Activated CD4-positive, alpha-beta T cell treated with anti-CD3 and anti-CD28 coated beads, Interleukin-2, amount 10 ng/mL, durations not matched to agents 24 days and 14 days (primary cell): ENCODE measurements around the gene WFDC5. TPM values are rescaled to one million over a fixed set of nuclear protein-coding genes. Genes with fewer than 3 reads are reported as not detected.
A peak's percentile ranks its signal among the peaks of the same experiment; 100 is the strongest.

Experiments
- DNase-seq: peaks from one replicate; pipeline ENCODE4 v3.0.0; 2022
- H3K27ac Mint-ChIP-seq: one replicate; pipeline ENCODE4 v1.8.0; 2022; ENCODE audit warnings: mild to moderate bottlenecking, mixed read lengths
- H3K27me3 Mint-ChIP-seq: one replicate; pipeline ENCODE4 v1.8.0; 2022; ENCODE audit warnings: mixed read lengths
- H3K36me3 Mint-ChIP-seq: one replicate; pipeline ENCODE4 v1.8.0; 2022; ENCODE audit warnings: low read depth, mild to moderate bottlenecking, mixed read lengths
- H3K4me1 Mint-ChIP-seq: one replicate; pipeline ENCODE4 v1.8.0; 2021; ENCODE audit warnings: mixed read lengths
- H3K4me3 Mint-ChIP-seq: one replicate; pipeline ENCODE4 v1.8.0; 2022; ENCODE audit warnings: mild to moderate bottlenecking, moderate library complexity, mixed read lengths
- H3K9me3 Mint-ChIP-seq: one replicate; pipeline ENCODE4 v1.8.0; 2021; ENCODE audit warnings: mixed read lengths
- intact Hi-C: fragments of 100-400 bp; cut with micrococcal nuclease; formaldehyde crosslinking; loops from one replicate; pipeline ENCODE4 v1.15.1; 2023
- total RNA-seq: library from RNA; stranded (reverse); gene quantifications from 2 replicates; pipeline ENCODE4 v1.2.3, GENCODE V29; 2022

WFDC5 gene
- total RNA-seq, 1 donor from 2014 or later = not detected

DNA sequence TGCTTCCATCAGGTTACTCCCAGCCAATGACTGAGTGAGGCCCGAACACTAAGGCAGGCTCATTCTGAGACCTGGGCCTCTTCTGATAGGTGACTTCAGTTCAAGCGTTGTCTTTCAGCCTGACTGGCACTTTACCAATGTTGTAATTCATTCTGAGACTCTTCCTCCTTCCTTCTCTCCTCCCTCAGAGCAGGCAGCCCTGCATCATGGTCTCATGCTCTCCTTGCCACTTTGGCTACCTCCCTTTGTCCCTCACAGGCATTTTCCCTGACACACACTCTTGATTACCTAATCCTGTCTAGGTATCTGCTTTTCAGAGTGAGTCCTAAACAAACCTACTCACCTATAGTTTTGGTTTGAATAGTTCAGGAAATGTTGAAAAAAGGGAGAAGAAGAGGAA, 21.9 kb upstream of the WFDC5 start:
- no peak for DNase-seq
- no peaks in the 10 kb centered on the region for H3K9me3 Mint-ChIP-seq
- no peak overlapping the region for H3K27ac Mint-ChIP-seq
- peaks cover 22% of the 10 kb centered on the region for H3K27me3 Mint-ChIP-seq
- no peak overlapping the region for H3K4me3 Mint-ChIP-seq
- H3K4me1 Mint-ChIP-seq = no peaks in the 10 kb centered on the region
- intact Hi-C loops = no loop called here
- no peaks in the 10 kb centered on the region for H3K36me3 Mint-ChIP-seq

DNA sequence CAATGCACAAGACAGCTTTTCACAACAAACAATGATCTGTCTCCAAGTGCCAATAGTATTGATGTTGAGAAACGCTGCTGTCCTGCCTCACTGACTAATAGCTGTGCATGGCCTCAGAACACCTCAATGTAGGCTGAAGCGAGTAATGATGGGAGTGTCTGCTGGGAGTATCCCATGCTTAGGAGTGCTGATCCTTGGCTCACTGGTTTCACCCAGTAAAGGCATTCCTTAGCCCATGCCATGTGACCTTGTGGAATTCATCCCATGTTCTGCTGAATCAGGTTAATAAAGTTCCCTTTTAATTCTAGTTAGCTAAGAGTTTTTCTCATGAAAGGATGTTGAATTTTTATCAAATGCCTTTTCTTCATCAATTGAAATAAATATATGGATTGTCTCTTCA, 13.1 kb upstream of the WFDC5 start:
- H3K4me3 Mint-ChIP-seq = no peak overlapping the region
- intact Hi-C loops = no loop called here
- H3K4me1 Mint-ChIP-seq = no peaks in the 10 kb centered on the region
- no peak overlapping the region for H3K27ac Mint-ChIP-seq
- no peak for DNase-seq
- no peaks in the 10 kb centered on the region for H3K36me3 Mint-ChIP-seq
- peaks cover 47% of the 10 kb centered on the region for H3K27me3 Mint-ChIP-seq
- H3K9me3 Mint-ChIP-seq = no peaks in the 10 kb centered on the region

DNA sequence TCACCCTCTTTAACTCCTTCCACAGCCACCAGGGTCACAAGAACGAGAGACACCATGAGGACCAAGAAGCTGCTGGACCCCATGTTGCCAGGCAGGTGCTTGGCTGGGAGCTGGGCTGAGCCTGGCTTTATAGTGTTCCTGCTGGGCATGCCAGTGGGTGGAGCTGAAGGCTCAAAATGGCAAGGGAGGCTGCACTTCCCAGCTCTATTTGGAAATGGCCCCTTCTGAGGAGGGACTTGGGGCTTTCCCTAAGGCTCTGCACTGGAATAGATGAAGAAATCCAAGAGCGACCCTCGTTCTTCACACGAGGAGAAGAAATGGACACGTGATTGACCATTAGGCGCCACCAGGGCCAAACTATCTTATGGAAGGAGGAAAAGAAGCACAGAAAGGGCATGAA, 9.4 kb upstream of the WFDC5 start, which contains the start of gene WFDC12:
WFDC12 (minus strand) TSS at position 101 of the 400 bp plus-strand sequence; CDS start at position 83, 18 bp downstream.
- Mint-ChIP-seq H3K36me3 (no peaks in the 10 kb centered on the region), H3K4me1 (no peaks in the 10 kb centered on the region), H3K4me3 (no peak within 1 kb of the TSS), H3K27me3 (peaks cover 29% of the 10 kb centered on the region), H3K9me3 (no peaks in the 10 kb centered on the region), H3K27ac (no peak within 1 kb of the TSS)
- DNase-seq = no peak
- intact Hi-C loops = no loop called here

DNA sequence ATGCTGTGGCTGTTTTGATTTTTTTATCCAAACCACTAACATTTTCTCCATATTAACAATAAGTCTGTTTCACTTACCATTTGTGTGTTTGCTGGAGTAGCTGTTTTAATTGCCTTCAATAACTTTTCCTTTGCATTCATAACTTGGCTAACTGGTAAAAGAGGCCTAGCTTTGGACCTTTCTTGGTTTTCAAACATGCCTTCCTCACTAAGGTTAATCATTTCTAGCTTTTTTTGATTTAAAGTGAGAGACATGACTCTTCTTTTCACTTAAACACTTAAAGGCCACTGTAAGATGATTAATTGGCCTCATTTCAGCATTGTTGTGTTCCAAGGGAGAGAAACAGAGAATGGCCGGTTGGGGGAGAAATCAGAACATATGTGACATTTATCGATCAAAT, 6.4 kb upstream of the WFDC5 start:
- no peak overlapping the region for H3K4me3 Mint-ChIP-seq
- no peaks in the 10 kb centered on the region for H3K9me3 Mint-ChIP-seq
- H3K27me3 Mint-ChIP-seq = peaks cover 26% of the 10 kb centered on the region
- intact Hi-C loops = no loop called here
- H3K36me3 Mint-ChIP-seq = no peaks in the 10 kb centered on the region
- H3K4me1 Mint-ChIP-seq = no peaks in the 10 kb centered on the region
- no peak for DNase-seq
- no peak overlapping the region for H3K27ac Mint-ChIP-seq

DNA sequence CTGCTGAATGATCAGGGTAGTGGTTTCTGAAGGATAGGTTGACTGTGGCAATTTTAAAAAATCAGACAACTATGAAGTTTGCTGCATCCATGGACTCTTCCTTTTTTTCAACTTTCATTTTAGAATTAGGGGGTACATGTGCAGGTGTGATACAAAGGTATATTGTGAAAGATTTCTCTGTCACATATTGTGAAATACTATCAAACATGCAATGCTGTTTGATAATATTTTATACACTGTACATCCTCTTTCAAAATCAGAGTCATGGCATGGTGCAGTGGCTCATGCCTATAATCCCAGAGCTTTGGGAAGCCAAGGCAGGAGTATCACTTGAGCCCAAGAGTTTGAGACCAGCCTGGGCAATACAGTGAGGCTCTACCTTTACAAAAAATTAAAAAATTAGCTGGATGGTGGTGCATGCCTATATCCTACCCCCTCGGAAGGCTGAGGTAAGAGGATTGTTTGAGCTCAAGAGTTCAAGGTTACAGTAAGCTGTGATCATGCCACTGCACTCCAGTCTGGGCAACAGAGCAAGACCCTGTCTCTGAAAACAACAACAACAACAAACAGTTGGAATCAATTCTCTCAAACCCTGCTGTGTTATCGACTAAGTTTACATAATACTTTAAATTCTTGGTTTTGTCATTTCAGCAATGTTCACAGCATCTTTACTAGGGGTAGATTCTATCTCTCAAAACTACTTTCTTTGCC, 4.7 kb upstream of the WFDC5 start:
- intact Hi-C loops = no loop called here
- DNase-seq = no peak
- Mint-ChIP-seq H3K4me3 (no peak overlapping the region), H3K4me1 (peaks cover 6% of the 10 kb centered on the region), H3K27ac (no peak overlapping the region), H3K27me3 (peaks cover 23% of the 10 kb centered on the region), H3K9me3 (no peaks in the 10 kb centered on the region), H3K36me3 (no peaks in the 10 kb centered on the region)

DNA sequence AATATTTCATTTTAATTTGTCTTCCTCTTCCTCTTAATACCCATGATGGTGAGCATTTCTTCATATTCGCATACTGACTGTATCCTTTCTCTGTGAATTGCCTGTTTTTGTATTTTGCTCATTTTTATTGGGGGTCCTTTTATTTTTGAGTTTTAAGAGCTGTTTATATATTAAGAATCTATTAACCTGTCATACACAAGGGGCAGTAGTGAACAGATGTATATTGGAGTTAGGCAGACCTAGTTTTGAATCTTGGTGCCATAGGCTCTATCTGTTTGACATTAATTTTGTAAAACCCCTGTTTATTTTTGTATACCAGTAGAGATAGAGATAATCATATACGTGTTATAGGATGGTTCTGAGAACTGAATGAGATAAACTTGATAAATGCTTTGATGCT, 3.1 kb upstream of the WFDC5 start:
- Mint-ChIP-seq H3K9me3 (no peaks in the 10 kb centered on the region), H3K4me3 (no peak overlapping the region), H3K27me3 (peaks cover 24% of the 10 kb centered on the region), H3K27ac (no peak overlapping the region), H3K4me1 (peaks cover 11% of the 10 kb centered on the region), H3K36me3 (no peaks in the 10 kb centered on the region)
- DNase-seq = no peak
- intact Hi-C loops = no loop called here

DNA sequence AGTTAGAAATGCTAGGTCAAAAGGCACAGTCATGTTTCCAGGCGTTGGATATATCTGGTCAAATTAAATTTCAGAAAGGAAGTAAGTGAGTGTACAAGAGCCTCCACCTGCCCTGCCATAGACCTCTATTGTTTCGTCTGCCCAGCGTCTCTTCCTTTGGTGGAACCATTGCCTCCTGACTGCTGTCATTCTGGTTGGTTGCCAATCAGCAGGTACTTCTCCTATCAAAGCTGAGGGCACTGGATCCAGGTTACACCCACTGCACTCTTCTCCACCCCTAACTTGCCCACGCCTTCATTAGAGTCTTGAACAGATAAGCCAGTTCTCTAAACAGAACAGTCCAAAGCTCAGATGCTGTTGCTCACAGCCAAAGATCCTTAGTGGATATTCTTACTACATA, 2.6 kb upstream of the WFDC5 start:
- H3K36me3 Mint-ChIP-seq = no peaks in the 10 kb centered on the region
- no peaks in the 10 kb centered on the region for H3K9me3 Mint-ChIP-seq
- intact Hi-C loops = no loop called here
- H3K27me3 Mint-ChIP-seq = peaks cover 23% of the 10 kb centered on the region
- no peak overlapping the region for H3K4me3 Mint-ChIP-seq
- DNase-seq = no peak
- peaks cover 11% of the 10 kb centered on the region for H3K4me1 Mint-ChIP-seq
- no peak overlapping the region for H3K27ac Mint-ChIP-seq

DNA sequence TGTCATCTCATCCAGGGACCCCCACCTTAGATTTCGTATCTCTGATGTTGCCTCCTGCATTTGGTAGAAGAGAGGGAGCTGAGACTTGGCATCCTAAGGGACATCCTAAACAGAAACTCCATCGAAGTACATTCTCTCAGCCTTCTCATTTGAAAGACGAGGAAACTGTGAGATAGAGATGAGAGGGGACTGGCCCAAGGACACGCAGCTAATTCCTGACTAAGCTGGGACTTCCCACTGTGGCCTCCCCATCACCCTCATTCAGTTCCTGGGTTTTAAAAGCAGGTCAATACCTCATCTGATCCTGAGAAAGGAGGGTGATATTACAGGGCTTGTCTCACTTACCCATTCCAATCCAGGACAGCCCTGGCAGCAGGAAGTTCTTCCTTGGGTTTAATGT, 855 bp upstream of the WFDC5 start:
- no peak for DNase-seq
- no peak overlapping the region for H3K27ac Mint-ChIP-seq
- no peaks in the 10 kb centered on the region for H3K36me3 Mint-ChIP-seq
- peaks cover 11% of the 10 kb centered on the region for H3K4me1 Mint-ChIP-seq
- intact Hi-C loops = no loop called here
- peaks cover 21% of the 10 kb centered on the region for H3K27me3 Mint-ChIP-seq
- no peaks in the 10 kb centered on the region for H3K9me3 Mint-ChIP-seq
- no peak overlapping the region for H3K4me3 Mint-ChIP-seq

DNA sequence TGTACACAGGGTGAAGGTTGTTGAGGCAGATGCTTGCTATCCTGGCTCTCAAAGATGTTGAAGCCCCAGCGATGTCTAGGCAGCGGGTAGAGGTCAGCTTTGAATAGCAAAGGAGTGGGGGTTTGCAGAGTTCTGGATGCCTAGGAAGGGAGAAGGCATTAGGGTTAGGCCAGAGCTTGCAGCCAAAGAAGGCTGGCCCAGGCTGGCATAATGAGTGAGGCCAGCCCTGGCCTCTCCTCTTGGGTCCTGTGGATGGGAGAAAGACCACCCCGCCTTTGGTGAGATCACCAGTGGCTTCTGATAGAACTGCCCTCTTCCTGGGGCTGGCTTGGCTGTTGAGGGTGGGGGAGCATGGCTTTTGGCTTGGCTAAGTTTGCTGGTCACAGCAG, 406 bp upstream of the WFDC5 start:
- intact Hi-C loops = no loop called here
- Mint-ChIP-seq H3K27me3 (peaks cover 21% of the 10 kb centered on the region), H3K27ac (no peak overlapping the region), H3K4me3 (no peak overlapping the region), H3K9me3 (no peaks in the 10 kb centered on the region), H3K36me3 (no peaks in the 10 kb centered on the region), H3K4me1 (peaks cover 11% of the 10 kb centered on the region)
- DNase-seq = no peak

DNA sequence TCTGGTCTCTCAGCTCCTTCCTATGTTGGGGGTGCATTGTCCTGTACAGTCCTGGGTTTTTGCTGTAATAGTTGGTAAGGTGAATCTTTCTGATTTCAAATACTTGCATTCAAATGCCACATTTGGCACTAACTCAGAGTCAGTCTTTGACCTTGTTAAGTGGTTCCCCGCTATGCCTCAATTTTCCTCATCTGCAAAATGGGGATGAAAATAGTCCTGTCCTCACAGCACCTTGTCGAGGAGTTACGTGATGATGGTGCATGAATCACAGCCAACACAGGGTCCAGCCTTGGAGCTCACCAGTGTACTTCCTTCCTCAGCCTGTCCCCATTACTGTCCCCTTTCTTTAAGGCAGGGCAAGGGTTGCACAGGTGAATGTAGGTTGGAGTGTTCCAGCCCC, 1.1 kb downstream of the WFDC5 start:
- Mint-ChIP-seq H3K4me3 (no peak overlapping the region), H3K27me3 (peaks cover 13% of the 10 kb centered on the region), H3K27ac (no peak overlapping the region), H3K36me3 (no peaks in the 10 kb centered on the region), H3K4me1 (peaks cover 11% of the 10 kb centered on the region), H3K9me3 (no peaks in the 10 kb centered on the region)
- intact Hi-C loops = no loop called here
- no peak for DNase-seq

DNA sequence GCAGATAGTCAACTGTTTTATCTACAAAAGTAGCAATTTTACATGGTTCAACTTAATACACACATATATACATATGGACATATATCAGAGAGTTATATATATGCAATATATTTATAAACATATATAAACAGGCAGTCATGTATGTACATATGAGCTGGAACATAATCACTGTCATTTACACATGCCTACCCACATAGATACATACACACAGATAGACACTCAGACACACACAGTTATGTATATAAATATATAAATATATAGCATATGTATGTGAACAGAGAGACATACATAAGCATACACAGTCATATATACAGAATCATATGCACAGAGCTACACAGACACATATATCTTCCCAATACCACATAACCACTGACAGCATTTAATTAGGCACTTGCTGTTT, 2.2 kb downstream of the WFDC5 start:
- Mint-ChIP-seq H3K4me3 (no peak overlapping the region), H3K27ac (no peak overlapping the region), H3K27me3 (peaks cover 10% of the 10 kb centered on the region), H3K36me3 (no peaks in the 10 kb centered on the region), H3K4me1 (peaks cover 11% of the 10 kb centered on the region), H3K9me3 (no peaks in the 10 kb centered on the region)
- no peak for DNase-seq
- intact Hi-C loops = no loop called here

DNA sequence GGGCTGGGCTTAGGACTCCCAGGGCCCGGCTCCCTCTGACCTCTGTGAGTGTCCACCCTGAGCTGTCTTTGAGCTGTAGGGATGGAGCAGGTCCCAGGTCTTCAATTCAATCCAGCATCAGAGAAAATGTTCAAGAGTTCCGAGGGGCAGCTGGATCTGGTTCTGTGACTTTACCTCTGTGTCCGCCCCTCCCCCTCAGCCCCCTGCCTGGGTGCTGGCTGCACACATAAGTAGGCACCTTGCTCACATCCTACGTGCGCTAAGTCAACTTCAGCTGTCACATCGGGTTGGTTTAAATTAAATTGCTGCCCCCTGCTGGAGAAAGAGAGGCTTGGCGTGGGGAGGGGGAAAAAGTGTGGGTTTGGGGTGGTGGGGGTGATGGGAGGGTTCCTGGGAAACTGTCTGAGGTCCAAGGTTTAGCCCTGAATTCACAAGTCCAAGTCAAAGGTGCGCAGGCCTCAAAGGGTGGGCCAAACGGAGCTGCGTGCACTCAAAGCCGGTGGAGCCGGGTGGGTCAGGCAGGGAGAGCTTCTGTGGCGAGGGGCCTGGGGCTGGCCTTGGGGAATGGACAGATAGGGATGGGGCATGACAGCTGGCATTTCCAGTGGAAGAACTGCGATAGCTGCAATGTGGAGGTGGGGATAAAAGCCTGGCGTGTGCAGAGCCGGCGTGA, 3.0 kb downstream of the WFDC5 start:
- Mint-ChIP-seq H3K27ac (no peak overlapping the region), H3K36me3 (no peaks in the 10 kb centered on the region), H3K4me3 (no peak overlapping the region), H3K27me3 (peaks cover 10% of the 10 kb centered on the region), H3K4me1 (peaks cover 11% of the 10 kb centered on the region), H3K9me3 (no peaks in the 10 kb centered on the region)
- intact Hi-C loops = no loop called here
- peak; percentile 65 for DNase-seq

DNA sequence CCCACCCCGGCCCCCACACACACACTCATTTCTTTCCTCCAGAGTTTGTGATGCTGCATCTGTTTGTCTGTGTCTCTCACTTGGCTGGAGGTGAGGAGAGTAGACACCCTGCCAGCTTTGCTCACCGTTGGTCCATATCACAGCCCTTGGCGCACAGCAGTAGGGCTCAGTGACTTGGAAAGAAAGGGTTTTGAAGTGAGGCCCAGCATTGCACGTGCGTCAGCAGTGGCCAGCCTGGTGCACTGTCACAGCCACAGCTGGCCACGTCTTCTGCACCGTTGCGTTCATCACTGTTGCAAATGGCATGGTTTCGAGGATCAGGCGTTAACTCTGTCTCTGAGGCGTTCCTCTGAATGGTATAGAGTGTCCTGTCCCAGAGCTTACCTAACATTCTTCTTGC, 3.7 kb downstream of the WFDC5 start:
- Mint-ChIP-seq H3K9me3 (no peaks in the 10 kb centered on the region), H3K27me3 (peaks cover 14% of the 10 kb centered on the region), H3K27ac (no peak overlapping the region), H3K36me3 (no peaks in the 10 kb centered on the region), H3K4me3 (no peak overlapping the region), H3K4me1 (peaks cover 11% of the 10 kb centered on the region)
- intact Hi-C loops = no loop called here
- DNase-seq = no peak

DNA sequence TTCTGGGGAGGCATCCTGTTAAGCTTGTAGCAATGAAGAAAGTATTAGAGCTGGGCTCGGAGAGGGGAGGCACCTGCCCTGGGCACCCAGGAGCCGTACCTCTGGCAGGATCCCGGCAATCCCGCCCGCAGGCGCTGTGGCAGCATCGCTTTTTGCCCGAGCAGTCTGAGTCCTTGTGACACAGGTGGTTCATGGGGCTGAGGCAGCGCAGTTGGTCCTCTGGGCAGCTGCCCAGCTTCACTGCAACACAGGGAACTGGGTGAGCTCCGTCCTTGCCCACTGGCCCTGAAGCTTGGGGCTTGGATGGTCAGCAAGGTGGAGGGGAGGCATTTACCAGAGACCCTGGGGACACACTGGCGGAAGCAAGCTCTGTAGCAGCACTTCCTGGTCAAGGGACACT, 4.7 kb downstream of the WFDC5 start:
- H3K36me3 Mint-ChIP-seq = no peaks in the 10 kb centered on the region

DNA sequence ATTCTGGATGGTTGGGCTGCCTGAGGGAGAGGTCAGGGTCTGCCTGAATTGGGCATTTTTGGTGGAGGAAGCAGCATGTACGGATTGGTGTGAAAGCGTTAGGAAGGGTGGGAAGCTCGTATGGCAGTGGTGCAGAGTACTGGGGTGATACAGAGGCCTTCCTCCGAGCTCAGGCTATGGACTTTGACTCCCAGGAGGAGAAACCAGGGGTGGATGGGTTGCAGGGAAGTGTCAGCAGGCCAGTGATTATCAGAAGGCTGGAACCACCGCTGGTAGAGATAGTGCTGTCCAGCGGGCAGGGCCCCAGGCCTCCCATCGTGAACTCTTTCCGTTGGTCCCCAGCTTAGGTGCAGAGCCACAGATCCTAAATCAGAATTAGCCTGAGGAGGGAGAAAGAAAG, 5.3 kb downstream of the WFDC5 start:
- intact Hi-C loops = no loop called here
- DNase-seq = no peak
- no peak overlapping the region for H3K27ac Mint-ChIP-seq
- H3K36me3 Mint-ChIP-seq = no peaks in the 10 kb centered on the region
- no peaks in the 10 kb centered on the region for H3K9me3 Mint-ChIP-seq
- peaks cover 4% of the 10 kb centered on the region for H3K4me1 Mint-ChIP-seq
- H3K27me3 Mint-ChIP-seq = peaks cover 12% of the 10 kb centered on the region
- no peak overlapping the region for H3K4me3 Mint-ChIP-seq

More for the DNA sequence above, 4.7 kb downstream of the WFDC5 start:
- DNase-seq = no peak
- Mint-ChIP-seq H3K4me1 (peaks cover 11% of the 10 kb centered on the region), H3K27ac (no peak overlapping the region), H3K9me3 (no peaks in the 10 kb centered on the region), H3K27me3 (peaks cover 15% of the 10 kb centered on the region), H3K4me3 (no peak overlapping the region)
- intact Hi-C loops = no loop called here
